GM19467 (cell line): ENCODE measurements around the gene C1QTNF1.

Experiments
- ATAC-seq: cut with Tn5 transposase; IDR thresholded peaks from one replicate; pipeline ENCODE4 v1.9.1; 2021; ENCODE audit warnings: mild to moderate bottlenecking, moderate library complexity; ENCODE audit not compliant: unreplicated experiment

Gene C1QTNF1

GRCh38 chr17:79038545-79039135 is 14.7 kb downstream of the C1QTNF1 start:
- ATAC-seq: no peak

GRCh38 chr17:79039171-79039570 is 15.2 kb downstream of the C1QTNF1 start:
- no peak for ATAC-seq

- ATAC-seq: no peak
These were observed 15.9 kb downstream of the C1QTNF1 start for GRCh38 chr17:79039886-79040285.

DNA sequence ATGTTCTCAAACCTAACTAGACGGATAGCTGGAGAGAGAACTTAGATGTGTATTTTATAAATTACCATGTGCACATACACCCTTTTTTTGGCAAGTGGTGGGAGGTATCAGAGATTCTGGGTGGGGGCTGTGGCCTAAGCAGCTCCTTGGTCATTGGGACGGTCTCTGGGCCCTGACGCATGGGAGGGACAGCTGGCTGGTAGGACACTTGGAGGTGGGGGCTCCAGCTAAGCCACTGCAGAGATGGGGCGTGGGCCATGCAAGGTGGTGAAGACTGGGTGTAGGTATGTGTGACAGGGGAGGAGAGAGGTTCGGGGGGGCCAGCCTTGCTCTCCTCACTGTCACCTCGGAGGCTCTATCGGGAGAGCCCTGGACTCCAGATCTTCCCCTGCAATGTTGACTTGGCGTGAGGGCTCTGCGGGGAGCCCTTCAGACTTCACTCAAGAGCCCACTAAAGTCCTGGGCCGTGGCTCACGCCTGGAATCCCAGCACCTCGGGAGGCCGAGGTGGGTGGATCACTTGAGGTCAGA is 17.1 kb downstream of the C1QTNF1 start:
- ATAC-seq: no peak

- ATAC-seq: no peak
These were observed 17.9 kb downstream of the C1QTNF1 start for GRCh38 chr17:79041723-79042420.

GRCh38 chr17:79042421-79043190 is 18.6 kb downstream of the C1QTNF1 start:
- no peak for ATAC-seq

- ATAC-seq: no peak
These were observed 19.4 kb downstream of the C1QTNF1 start for GRCh38 chr17:79043191-79043930.

DNA sequence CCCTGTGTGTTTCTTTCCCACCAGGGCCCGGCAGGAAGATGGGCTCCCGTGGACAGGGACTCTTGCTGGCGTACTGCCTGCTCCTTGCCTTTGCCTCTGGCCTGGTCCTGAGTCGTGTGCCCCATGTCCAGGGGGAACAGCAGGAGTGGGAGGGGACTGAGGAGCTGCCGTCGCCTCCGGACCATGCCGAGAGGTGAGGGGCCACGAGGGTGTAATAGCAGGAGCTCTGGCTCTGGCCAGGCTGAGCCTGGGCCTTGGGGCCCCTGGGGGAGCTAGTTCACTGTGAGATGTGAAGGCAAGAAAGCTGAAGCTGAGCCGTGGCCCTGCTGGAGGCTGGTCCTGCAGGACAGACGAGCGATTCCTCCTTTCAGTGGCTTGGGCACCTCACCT is 20.0 kb downstream of the C1QTNF1 start:
- no peak for ATAC-seq

DNA sequence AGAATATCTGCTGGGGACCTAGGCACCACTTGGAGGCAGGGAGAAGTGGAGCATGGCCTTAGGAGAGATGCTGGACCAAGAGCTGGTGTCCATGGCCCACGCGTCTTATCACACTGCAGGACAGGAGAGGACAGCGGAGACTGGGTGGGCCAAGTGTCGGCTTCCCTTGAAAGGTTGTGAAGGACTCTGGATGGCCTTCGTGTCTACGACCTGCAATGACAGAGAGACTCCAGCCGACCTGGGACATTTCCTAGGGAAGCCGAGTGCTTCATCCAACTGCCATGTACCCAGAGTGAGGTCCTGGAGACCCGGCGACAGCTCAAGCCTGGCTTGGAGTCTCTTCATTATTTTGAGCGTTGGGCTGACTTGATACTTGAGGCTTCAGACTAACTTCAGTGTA is 20.5 kb downstream of the C1QTNF1 start:
- no peak for ATAC-seq

DNA sequence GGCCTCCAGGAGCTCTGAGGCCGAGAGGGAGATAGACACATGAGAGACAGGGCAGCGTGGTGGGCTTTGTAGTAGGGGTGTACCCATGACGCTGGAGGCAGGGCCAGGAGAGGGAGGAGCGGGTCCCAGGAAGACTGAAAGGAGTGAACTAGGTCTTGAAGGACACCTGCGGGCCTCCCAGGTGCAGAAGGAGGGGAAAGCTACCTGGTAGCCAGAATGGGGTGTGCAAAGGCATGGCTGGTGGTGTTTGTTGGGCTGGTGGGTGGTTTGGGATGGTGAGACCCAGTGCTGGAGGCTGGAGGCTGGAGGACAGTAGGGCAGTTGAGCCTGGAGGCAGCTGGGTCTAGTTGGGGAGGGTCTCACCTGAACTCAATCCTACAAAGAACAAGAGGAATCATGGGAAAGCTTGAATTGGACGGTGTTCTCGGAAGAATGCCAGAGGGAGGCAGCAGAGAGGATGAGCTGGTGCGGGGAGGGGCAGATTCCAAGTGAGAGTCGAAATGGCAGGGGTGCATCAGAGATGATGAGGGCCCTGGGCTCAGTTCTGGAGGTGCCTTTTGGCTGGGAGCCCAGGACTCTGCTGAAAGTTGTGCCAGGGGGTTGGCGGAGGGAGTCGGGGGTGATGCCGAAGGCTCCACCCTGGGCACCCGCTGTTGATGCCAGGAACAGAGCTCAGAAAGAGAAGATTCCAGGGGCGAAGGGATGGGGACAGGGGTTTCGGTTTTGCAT is 21.2 kb downstream of the C1QTNF1 start:
- no peak for ATAC-seq

- ATAC-seq: no peak
These were observed 21.9 kb downstream of the C1QTNF1 start for GRCh38 chr17:79045842-79046196.

GRCh38 chr17:79046197-79046915 is 22.4 kb downstream of the C1QTNF1 start:
- ATAC-seq: no peak

- ATAC-seq: no peak
These were observed 22.9 kb downstream of the C1QTNF1 start for GRCh38 chr17:79046916-79047280.

DNA sequence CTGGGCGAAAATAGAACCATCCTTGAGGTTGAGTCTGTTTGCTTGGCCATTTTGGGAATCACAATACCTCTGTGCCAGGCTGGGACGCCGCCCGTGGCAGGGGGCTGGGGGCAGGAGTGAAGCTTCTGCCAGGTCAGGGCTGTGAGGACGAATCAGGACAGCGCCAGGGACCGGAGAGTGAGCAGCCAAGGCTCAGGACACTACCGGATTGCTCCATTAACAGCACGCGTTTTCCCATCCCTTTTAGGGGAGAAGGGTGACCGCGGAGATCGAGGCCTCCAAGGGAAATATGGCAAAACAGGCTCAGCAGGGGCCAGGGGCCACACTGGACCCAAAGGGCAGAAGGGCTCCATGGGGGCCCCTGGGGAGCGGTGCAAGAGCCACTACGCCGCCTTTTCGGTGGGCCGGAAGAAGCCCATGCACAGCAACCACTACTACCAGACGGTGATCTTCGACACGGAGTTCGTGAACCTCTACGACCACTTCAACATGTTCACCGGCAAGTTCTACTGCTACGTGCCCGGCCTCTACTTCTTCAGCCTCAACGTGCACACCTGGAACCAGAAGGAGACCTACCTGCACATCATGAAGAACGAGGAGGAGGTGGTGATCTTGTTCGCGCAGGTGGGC is 23.4 kb downstream of the C1QTNF1 start:
- no peak for ATAC-seq

DNA sequence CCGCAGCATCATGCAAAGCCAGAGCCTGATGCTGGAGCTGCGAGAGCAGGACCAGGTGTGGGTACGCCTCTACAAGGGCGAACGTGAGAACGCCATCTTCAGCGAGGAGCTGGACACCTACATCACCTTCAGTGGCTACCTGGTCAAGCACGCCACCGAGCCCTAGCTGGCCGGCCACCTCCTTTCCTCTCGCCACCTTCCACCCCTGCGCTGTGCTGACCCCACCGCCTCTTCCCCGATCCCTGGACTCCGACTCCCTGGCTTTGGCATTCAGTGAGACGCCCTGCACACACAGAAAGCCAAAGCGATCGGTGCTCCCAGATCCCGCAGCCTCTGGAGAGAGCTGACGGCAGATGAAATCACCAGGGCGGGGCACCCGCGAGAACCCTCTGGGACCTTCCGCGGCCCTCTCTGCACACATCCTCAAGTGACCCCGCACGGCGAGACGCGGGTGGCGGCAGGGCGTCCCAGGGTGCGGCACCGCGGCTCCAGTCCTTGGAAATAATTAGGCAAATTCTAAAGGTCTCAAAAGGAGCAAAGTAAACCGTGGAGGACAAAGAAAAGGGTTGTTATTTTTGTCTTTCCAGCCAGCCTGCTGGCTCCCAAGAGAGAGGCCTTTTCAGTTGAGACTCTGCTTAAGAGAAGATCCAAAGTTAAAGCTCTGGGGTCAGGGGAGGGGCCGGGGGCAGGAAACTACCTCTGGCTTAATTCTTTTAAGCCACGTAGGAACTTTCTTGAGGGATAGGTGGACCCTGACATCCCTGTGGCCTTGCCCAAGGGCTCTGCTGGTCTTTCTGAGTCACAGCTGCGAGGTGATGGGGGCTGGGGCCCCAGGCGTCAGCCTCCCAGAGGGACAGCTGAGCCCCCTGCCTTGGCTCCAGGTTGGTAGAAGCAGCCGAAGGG is 24.2 kb downstream of the C1QTNF1 start:
- no peak for ATAC-seq

GRCh38 chr17:79048826-79049755 is 25.1 kb downstream of the C1QTNF1 start:
- no peak for ATAC-seq

DNA sequence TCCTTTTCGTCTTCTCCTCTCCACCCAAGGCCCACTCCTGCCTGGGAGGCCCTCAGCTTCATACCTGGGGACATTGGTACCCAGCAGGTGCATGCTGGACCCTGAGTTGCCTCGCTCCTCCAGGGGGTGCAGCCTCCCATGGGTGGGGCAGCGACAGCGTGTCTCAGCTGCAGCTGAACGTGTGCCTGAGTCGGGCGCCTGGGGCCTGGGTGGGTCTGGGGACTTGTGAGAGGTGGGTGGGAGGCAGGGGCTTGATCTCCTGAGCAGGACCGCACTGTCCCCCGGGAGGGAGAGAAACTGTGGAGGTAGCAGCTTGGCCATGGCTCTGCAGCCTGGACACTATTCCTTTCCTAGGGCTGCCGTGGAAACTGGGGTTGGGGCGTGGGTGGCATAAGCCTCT is 25.9 kb downstream of the C1QTNF1 start:
- ATAC-seq: no peak
